IPS DF 6.9 (cell line): Measurements from ENCODE around the gene ITGAL.
"Not testable (repeated sequence)": the region's sequence is repeated elsewhere in the genome, so short reads cannot be mapped to it uniquely, and the experiment has no call there.

Source experiments
- DNase-seq: peaks from one replicate; pipeline ENCODE4 v3.0.0-alpha.2; 2013; ENCODE audit warnings: low read depth, low spot score
- H3K27ac ChIP-seq: one replicate; pipeline ENCODE4 v1.5.1; 2013; ENCODE audit warnings: low read length, control low read depth
- H3K27me3 ChIP-seq: 2 replicates; pipeline ENCODE4 v1.6.1; 2013; ENCODE audit warnings: mild to moderate bottlenecking, low read length; ENCODE audit not compliant: control insufficient read depth, insufficient read depth
- H3K36me3 ChIP-seq: 2 replicates; pipeline ENCODE4 v1.6.1; 2013; ENCODE audit warnings: low read length; ENCODE audit not compliant: control insufficient read depth, insufficient read depth
- H3K4me1 ChIP-seq: 2 replicates; pipeline ENCODE4 v1.6.1; 2013; ENCODE audit warnings: low read length; ENCODE audit not compliant: control insufficient read depth, insufficient read depth
- H3K4me3 ChIP-seq: 2 replicates; pipeline ENCODE4 v1.5.1; 2013; ENCODE audit warnings: mild to moderate bottlenecking, low read length
- H3K9me3 ChIP-seq: 2 replicates; pipeline ENCODE4 v1.6.1; 2013; ENCODE audit warnings: low read length, inconsistent platforms; ENCODE audit not compliant: control insufficient read depth, insufficient read depth
- WGBS: extraction: QIAGEN DNeasy Blood & Tissue Kit; methylation state at CpG from one replicate; pipeline ENCODE4 v1.1.7; 2013; ENCODE audit warnings: mixed read lengths, missing lambda C conversion rate; ENCODE audit not compliant: insufficient read length, insufficient coverage; 5-methylcytosine and 5-hydroxymethylcytosine counted together

Gene ITGAL

GRCh38 chr16:30476991-30477390 lies 4.4 kb downstream of the ITGAL start:
- DNase-seq = no peak
- Histone ChIP-seq H3K4me1 (no peaks in the 10 kb centered on the region; the same call in 1 of the 2 replicates), H3K4me3 (no peak overlapping the region), H3K27me3 (no peaks in the 10 kb centered on the region), H3K36me3 (no peaks in the 10 kb centered on the region), H3K27ac (no peak overlapping the region), H3K9me3 (no peaks in the 10 kb centered on the region)
- no CpG with 5 or more reads among the region's 3 CpGs for WGBS

GRCh38 chr16:30477773-30478172 lies 5.2 kb downstream of the ITGAL start:
- 90% methylated on average over 1 of the region's 3 CpGs for WGBS
- DNase-seq, H3K9me3 ChIP-seq, H3K4me1 ChIP-seq, H3K27ac ChIP-seq, H3K36me3 ChIP-seq, H3K4me3 ChIP-seq, H3K27me3 ChIP-seq: not testable (repeated sequence)

- H3K4me1 ChIP-seq = no peaks in the 10 kb centered on the region; the same call in 1 of the 2 replicates
- no peaks in the 10 kb centered on the region for H3K36me3 ChIP-seq
- H3K27me3 ChIP-seq = no peaks in the 10 kb centered on the region
- no peaks in the 10 kb centered on the region for H3K9me3 ChIP-seq
- H3K4me3 ChIP-seq = no peak overlapping the region
- no peak overlapping the region for H3K27ac ChIP-seq
- no CpG with 5 or more reads among the region's 12 CpGs for WGBS
- DNase-seq = no peak
These were observed 6.4 kb downstream of the ITGAL start for GRCh38 chr16:30478766-30479478.

GRCh38 chr16:30481381-30481780 lies 8.8 kb downstream of the ITGAL start:
- no peak for DNase-seq
- Histone ChIP-seq H3K36me3 (no peaks in the 10 kb centered on the region), H3K27me3 (no peaks in the 10 kb centered on the region), H3K4me1 (no peaks in the 10 kb centered on the region), H3K9me3 (no peaks in the 10 kb centered on the region), H3K4me3 (no peak overlapping the region), H3K27ac (no peak overlapping the region)
- WGBS = no CpG with 5 or more reads among the region's 5 CpGs

DNA sequence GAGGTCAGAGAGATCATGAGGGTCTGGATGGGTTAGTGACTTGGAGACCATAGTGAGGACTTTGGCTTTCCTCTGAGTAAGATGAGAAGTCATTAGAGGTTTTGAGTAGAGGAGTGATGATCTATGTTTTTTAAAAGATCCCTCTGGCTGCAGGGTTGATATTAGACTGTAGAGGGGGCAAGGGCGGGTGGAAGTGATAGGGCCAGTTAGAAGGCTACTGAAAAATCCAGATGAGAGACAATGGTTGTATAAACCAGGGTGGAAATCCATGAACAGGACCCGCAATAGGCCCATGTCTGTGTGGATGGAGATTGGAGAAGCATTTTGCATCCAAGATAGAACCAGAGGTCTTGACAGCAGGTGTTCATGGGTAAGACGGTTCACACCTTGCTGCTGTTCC lies 9.8 kb downstream of the ITGAL start:
- H3K4me1 ChIP-seq = no peaks in the 10 kb centered on the region
- no peaks in the 10 kb centered on the region for H3K27me3 ChIP-seq
- no peak overlapping the region for H3K4me3 ChIP-seq
- no peak for DNase-seq
- no peaks in the 10 kb centered on the region for H3K36me3 ChIP-seq
- WGBS = no CpG with 5 or more reads among the region's 3 CpGs
- no peaks in the 10 kb centered on the region for H3K9me3 ChIP-seq
- H3K27ac ChIP-seq = no peak overlapping the region

DNA sequence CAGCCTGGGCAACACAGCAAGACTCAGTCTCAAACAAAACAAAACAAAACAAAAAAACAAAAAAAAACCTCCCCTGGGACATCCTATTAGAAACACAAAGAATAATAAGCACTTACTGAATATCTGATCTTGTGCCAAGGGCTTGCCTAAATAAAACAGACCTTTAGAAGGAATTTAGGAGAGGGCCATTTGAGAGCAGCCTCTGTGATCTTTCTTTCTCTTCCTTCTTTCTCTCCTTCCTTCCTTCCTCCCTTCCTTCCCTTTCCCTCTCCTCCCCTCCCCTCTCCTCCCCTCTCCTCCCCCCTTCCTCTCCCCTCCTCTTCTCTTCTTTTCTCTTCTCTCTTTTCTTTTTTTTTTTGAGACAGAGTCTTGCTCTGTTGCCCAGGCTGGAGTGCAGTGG lies 12.3 kb downstream of the ITGAL start:
- no peaks in the 10 kb centered on the region for H3K9me3 ChIP-seq
- no peaks in the 10 kb centered on the region for H3K27me3 ChIP-seq
- H3K36me3 ChIP-seq = no peaks in the 10 kb centered on the region
- no peak for DNase-seq
- H3K4me1 ChIP-seq = peaks cover 2% of the 10 kb centered on the region; the same call in 1 of the 2 replicates
- no peak overlapping the region for H3K4me3 ChIP-seq
- H3K27ac ChIP-seq = no peak overlapping the region

DNA sequence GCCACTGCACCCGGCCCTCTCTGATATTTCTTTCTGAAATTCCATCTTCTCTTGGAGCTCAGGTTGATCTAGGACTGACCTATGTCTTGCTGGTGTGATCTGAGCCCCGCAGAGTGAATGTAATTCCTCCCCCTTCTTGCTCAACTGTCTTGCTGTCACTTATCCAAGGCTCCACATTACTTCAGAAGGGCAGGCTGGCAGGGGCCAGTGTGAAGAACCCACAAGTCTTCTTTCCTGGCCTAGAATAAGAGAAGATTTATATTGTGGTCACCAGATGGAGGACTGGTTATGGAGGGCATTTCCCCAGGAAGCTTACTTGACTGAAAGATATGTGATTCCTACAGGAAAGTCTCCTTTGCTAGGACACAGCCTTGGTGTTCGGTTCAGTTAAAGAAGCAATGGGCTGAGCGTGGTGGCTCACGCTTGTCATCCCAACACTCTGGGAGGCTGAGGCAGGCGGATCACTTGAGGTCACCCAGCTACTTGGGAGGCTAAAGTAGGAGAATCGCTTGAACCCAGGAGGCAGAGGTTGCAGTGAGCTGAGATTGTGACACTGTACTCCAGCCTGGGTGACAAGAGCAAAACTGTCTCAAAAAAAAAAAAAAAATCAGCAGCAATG lies 13.4 kb downstream of the ITGAL start:
- H3K4me1 ChIP-seq = peaks cover 2% of the 10 kb centered on the region; the same call in 1 of the 2 replicates
- no peak overlapping the region for H3K4me3 ChIP-seq
- no peak overlapping the region for H3K27ac ChIP-seq
- no peaks in the 10 kb centered on the region for H3K36me3 ChIP-seq
- H3K27me3 ChIP-seq = no peaks in the 10 kb centered on the region
- no CpG with 5 or more reads among the region's 7 CpGs for whole genome bisulfite sequencing
- no peak for DNase-seq
- H3K9me3 ChIP-seq = no peaks in the 10 kb centered on the region

GRCh38 chr16:30488764-30489605 lies 16.4 kb downstream of the ITGAL start:
- no peak for DNase-seq
- Histone ChIP-seq H3K36me3 (no peaks in the 10 kb centered on the region), H3K27me3 (no peaks in the 10 kb centered on the region), H3K9me3 (no peaks in the 10 kb centered on the region), H3K27ac (no peak overlapping the region), H3K4me1 (peaks cover 2% of the 10 kb centered on the region; the same call in 1 of the 2 replicates), H3K4me3 (no peak overlapping the region)
- no CpG with 5 or more reads among the region's 11 CpGs for whole genome bisulfite sequencing

DNA sequence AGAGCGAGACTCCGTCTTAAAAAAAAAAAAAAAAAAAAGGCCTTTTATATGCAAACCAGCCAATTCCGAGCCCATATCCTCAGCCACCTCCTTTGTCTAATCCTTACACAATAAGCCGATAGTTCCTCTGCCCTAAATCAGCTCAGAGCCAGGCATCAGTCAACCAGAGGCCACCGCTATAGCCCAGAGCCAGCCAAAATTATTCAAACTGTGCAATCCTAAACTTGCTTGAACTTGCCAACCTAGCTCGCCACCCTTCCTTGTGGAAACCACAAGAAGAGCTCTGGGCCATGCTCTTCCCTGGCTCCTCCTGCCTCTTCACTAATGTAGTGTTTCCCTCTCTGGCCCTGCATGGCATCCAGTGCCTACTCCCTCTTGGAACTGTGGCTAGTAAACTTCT lies 17.7 kb downstream of the ITGAL start:
- H3K27me3 ChIP-seq = no peaks in the 10 kb centered on the region
- H3K27ac ChIP-seq = no peak overlapping the region
- no peaks in the 10 kb centered on the region for H3K9me3 ChIP-seq
- no peak for DNase-seq
- H3K4me1 ChIP-seq = peaks cover 2% of the 10 kb centered on the region; the same call in 1 of the 2 replicates
- no peak overlapping the region for H3K4me3 ChIP-seq
- no CpG with 5 or more reads among the region's 6 CpGs for WGBS
- no peaks in the 10 kb centered on the region for H3K36me3 ChIP-seq

DNA sequence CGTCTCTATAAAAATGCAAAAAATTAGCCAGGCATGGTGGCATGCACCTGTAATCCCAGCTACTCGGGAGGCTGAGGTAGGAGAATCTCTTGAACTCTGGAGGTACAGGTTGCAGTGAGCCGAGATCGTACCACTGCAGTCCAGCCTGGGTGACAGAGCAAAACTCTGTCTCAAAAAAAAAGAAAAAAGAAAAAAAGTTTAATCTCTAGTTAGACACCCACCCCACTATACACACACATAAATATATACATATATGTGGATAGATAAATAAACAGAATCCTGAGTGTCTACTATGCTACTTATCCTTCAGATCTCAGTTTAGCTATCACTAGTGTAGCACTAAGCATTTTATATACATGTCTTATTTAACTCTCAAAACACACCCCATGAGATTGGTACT lies 18.7 kb downstream of the ITGAL start:
- H3K4me1 ChIP-seq = peaks cover 2% of the 10 kb centered on the region; the same call in 1 of the 2 replicates
- no peak overlapping the region for H3K27ac ChIP-seq
- H3K9me3 ChIP-seq = no peaks in the 10 kb centered on the region
- no CpG with 5 or more reads among the region's 4 CpGs for WGBS
- H3K36me3 ChIP-seq = no peaks in the 10 kb centered on the region
- no peak for DNase-seq
- H3K4me3 ChIP-seq = no peak overlapping the region
- H3K27me3 ChIP-seq = no peaks in the 10 kb centered on the region
